ENCODE measurements around the gene FAM167B.
"Not testable (repeated sequence)": the region's sequence is repeated elsewhere in the genome, so short reads cannot be mapped to it uniquely, and the experiment has no call there.

Gene FAM167B

DNA sequence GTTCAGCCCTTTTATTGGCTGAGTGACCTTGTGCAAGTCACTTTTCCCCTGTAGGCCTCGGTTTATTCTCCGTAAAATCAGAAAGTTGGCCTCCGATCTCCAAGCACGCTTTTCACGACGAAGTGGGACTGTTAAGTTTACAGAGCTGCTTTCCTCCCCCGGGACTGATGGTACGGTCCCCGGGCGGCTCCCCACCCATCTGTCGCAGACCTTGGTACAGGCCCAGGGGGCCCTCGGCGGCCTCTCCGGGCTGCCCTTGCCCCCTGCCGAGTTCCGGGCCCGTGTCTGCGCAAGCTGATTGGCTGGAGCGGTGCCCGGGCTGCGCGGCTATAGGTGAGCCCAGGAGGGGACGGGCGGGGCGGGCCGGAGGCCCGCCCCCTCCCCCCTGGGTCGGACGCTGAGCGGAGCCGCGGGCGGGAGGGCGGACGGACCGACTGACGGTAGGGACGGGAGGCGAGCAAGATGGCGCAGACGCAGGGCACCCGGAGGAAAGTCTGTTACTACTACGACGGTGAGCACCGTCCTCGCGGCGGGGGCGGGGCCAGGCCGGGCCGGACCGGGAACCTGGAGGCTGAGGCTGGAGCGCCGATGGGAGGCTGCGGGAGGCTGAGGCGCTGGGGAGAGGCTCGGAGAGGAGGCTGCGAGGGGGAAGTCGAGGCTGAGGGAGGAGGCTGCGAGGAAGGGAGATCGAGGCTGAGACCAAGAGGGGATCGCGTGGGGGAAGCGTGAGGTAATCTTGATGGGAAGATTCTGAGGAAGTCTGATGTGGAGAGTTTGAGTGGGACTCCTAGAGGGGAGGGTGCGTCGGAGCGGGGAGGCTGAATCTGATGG, 44.9 kb downstream of the FAM167B start, which contains the start of gene HDAC1:
HDAC1 (plus strand) TSS at position 376 of the 831 bp plus-strand sequence; CDS start at position 463, 87 bp downstream.
- in situ Hi-C loops (cut with MboI; ENCODE audit: low sequenced_read_pairs): no loop called here

GRCh38 chr1:32298211-32298610, 51.2 kb downstream of the FAM167B start:
- in situ Hi-C loops (cut with MboI; ENCODE audit: low sequenced_read_pairs): not testable (repeated sequence)
